ENCODE measurements around the gene SLC9A8. TPM values are rescaled to one million over a fixed set of nuclear protein-coding genes. Genes with fewer than 3 reads are reported as not detected.

The SLC9A8 gene
- total RNA-seq, 2 experiments from 2014 or later: 9.4 to 11.3 TPM

DNA sequence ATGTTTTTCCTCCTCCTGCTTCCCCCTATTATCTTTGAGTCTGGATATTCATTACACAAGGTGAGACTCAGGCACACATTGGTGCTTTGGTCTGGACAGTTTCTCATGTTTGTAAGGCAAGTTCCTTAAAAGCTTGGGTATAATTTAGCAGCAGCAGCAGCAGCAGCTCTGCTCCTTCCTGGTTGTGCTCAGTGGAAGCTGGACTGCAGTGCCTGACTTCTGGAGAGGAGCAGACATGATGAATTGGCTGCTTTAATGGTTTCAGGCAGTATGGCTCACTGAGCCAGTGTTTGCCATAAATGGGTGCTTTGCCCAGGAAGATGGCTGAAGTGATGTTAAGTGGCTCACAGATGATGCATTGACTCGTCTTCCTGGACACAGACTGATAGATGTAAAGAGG lies 32.4 kb downstream of the SLC9A8 start:
- no peaks in the 10 kb centered on the region for H3K4me1 Mint-ChIP-seq (ENCODE audit: low read depth)
- CTCF ChIA-PET: interaction anchor here (0.6 to 5.3 kb wide), 16 partner anchors 12 to 239 kb away, joined by 3 to 72 read pairs (median 6); no protein-coding TSS in a partner anchor
- TF ChIP-seq, protein P1, sequence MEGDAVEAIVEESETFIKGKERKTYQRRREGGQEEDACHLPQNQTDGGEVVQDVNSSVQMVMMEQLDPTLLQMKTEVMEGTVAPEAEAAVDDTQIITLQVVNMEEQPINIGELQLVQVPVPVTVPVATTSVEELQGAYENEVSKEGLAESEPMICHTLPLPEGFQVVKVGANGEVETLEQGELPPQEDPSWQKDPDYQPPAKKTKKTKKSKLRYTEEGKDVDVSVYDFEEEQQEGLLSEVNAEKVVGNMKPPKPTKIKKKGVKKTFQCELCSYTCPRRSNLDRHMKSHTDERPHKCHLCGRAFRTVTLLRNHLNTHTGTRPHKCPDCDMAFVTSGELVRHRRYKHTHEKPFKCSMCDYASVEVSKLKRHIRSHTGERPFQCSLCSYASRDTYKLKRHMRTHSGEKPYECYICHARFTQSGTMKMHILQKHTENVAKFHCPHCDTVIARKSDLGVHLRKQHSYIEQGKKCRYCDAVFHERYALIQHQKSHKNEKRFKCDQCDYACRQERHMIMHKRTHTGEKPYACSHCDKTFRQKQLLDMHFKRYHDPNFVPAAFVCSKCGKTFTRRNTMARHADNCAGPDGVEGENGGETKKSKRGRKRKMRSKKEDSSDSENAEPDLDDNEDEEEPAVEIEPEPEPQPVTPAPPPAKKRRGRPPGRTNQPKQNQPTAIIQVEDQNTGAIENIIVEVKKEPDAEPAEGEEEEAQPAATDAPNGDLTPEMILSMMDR (IDR thresholded peaks at IDR 0.05): no peak
- no peak overlapping the region for H3K4me3 Mint-ChIP-seq
- H3K36me3 Mint-ChIP-seq (ENCODE audit: low read depth): peaks cover 22% of the 10 kb centered on the region
- H3K27me3 Mint-ChIP-seq: no peaks in the 10 kb centered on the region
- peak overlapping the region; percentile 46 for H3K27ac Mint-ChIP-seq
- ATAC-seq (no peak), DNase-seq (no peak)
- POLR2A ChIA-PET: no interaction called here
- intact Hi-C loops (cut with micrococcal nuclease): loop anchor here (2.0 kb wide), 1 partner anchor 228 kb away; no protein-coding TSS in a partner anchor
- no peaks in the 10 kb centered on the region for H3K9me3 Mint-ChIP-seq

DNA sequence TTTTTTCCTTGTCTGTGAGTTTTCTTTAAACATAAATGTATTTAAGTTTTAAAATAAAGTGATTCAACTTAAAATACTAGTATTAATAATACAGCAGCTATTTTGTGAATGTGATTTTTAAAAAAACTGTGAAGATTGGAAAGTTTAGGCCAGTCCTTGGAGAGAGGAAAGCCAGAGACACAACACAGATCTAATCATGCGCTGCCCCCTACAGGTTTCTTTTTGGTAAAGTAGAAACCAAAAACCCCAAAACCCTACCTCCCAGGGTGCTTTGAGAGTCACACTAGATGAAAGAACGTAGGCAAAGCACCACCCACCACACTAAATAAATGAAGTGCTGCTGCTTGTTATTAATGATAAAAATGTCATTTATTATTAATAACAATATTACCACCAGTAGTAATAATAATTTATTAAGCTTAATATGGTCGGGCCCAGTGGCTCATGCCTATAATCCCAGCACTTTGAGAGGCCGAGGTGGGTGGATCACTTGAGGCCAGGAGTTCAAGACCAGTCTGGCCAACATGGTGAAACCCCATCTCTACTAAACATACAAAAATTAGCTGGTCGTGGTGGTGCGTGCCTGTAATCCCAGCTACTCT lies 33.7 kb downstream of the SLC9A8 start:
- H3K4me1 Mint-ChIP-seq (ENCODE audit: low read depth): no peaks in the 10 kb centered on the region
- CTCF ChIA-PET: interaction anchor here (0.6 to 5.3 kb wide), 66 partner anchors 8 to 325 kb away, joined by 3 to 72 read pairs (median 5); partner anchors contain the start of gene SLC9A8
- H3K27me3 Mint-ChIP-seq: no peaks in the 10 kb centered on the region
- intact Hi-C loops (cut with micrococcal nuclease): loop anchor here (2.0 kb wide), 1 partner anchor 236 kb away; no protein-coding TSS in a partner anchor
- DNase-seq (peak; percentile 72), ATAC-seq (peak; percentile 78)
- H3K9me3 Mint-ChIP-seq: no peaks in the 10 kb centered on the region
- TF ChIP-seq, protein P1 (IDR thresholded peaks at IDR 0.05): peak; percentile 76
- POLR2A ChIA-PET: interaction anchor here (1.2 kb wide), 1 partner anchor 129 kb away, joined by 3 read pairs; no protein-coding TSS in a partner anchor
- peaks cover 21% of the 10 kb centered on the region for H3K36me3 Mint-ChIP-seq (ENCODE audit: low read depth)
- no peak overlapping the region for H3K4me3 Mint-ChIP-seq
- no peak overlapping the region for H3K27ac Mint-ChIP-seq

DNA sequence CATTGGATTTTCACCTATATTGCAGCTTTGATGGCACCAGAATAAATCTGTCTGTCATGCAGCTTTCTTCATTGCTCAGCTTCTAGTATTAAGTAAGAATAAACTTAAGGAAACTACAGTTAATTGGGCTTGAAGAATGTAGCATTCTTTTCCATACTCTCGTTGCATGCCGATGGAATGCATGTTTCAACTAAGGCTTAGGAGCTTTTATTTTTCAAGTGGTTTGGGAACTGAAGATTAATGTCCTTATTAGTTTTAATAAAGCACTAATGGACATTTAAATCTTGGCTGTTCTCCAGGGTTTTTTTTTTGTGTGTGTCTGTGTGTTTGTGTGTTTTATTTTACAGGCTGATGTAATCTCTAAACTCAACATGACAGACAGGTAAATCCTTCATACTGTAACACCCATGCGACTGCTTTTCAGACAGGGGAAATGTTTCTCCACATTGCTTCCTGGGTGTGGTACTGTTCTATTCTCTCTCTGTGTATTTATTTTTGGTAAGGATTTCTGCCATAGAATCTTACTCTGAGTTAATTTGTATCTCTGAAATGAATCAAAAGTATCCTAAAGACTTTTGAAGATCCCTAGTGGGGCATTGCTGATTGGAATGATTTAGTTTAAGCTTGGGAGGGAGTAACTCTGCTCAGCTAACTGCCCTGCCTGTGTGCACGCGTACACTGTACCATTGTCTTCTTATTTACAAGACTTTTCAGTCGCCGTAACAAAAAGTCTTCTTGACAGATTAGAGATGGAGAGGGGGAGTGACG lies 38.0 kb downstream of the SLC9A8 start:
- ChIA-PET CTCF (interaction anchor here (0.7 to 2.1 kb wide), 4 partner anchors 10 to 240 kb away, joined by 3 to 5 read pairs (median 4); no protein-coding TSS in a partner anchor), POLR2A (interaction anchor here (1.1 kb wide), 1 partner anchor 105 kb away, joined by 3 read pairs; no protein-coding TSS in a partner anchor)
- ATAC-seq: no peak
- Mint-ChIP-seq H3K9me3 (no peaks in the 10 kb centered on the region), H3K27me3 (no peaks in the 10 kb centered on the region), H3K4me3 (no peak overlapping the region), H3K27ac (peak overlapping the region; percentile 4), H3K36me3 (ENCODE audit: low read depth) (peaks cover 20% of the 10 kb centered on the region), H3K4me1 (ENCODE audit: low read depth) (no peaks in the 10 kb centered on the region)
- TF ChIP-seq, protein P1 (IDR thresholded peaks at IDR 0.05): no peak
- no peak for DNase-seq
- intact Hi-C loops (cut with micrococcal nuclease): no loop called here

DNA sequence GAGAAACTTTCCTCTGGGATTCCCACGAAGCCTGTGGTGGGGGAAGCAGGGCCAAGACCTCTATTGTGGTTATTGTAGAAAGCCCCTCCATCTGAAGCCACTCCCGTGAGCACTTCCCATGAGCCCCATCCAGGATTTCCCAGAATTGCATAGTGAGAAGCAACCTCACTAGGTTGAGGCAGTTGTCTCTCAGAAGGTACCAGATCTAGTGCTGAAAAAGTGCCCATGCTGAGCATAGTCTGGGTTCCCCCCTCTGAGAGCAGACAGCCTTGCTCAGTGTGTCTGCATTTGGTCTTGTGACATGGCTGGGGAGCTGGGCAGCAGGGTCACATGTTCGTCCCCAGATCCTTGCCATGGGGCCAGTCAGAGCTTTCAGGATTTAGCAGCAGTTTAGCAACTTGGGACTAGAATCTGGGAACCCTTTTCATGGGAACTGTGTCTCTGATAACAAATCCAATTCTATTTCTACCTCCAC lies 38.6 kb downstream of the SLC9A8 start:
- CTCF ChIA-PET: interaction anchor here (0.7 to 2.1 kb wide), 3 partner anchors 37 to 243 kb away, joined by 3 to 5 read pairs (median 3); no protein-coding TSS in a partner anchor
- Mint-ChIP-seq H3K4me3 (no peak overlapping the region), H3K27ac (peak overlapping the region; percentile 4), H3K4me1 (ENCODE audit: low read depth) (no peaks in the 10 kb centered on the region), H3K9me3 (no peaks in the 10 kb centered on the region), H3K36me3 (ENCODE audit: low read depth) (peaks cover 23% of the 10 kb centered on the region), H3K27me3 (no peaks in the 10 kb centered on the region)
- TF ChIP-seq, protein P1 (IDR thresholded peaks at IDR 0.05): no peak
- POLR2A ChIA-PET: no interaction called here
- DNase-seq (no peak), ATAC-seq (no peak)
- intact Hi-C loops (cut with micrococcal nuclease): no loop called here

All from activated CD8-positive, alpha-beta T cell treated with anti-CD3 and anti-CD28 coated beads for 36 hours (primary cell).